D721Med (cell line): ENCODE measurements around the gene GFER.

ENCODE experiments used
- DNase-seq: peaks from one replicate; pipeline ENCODE4 v3.0.0; 2011; ENCODE audit warnings: low spot score; ENCODE audit not compliant: insufficient read length
- FAIRE-seq: peaks from 2 replicates; lab custom pipeline; 2011; peaks lifted over from hg19 to GRCh38; lab: Jason Lieb, UNC
- CTCF ChIP-seq: IDR thresholded peaks from 2 replicates; pipeline ENCODE4 v1.5.1; 2012; ENCODE audit warnings: mild to moderate bottlenecking, control low read depth; ENCODE audit not compliant: insufficient read depth; ENCODE audit errors: missing control alignments

The GFER gene

GRCh38 chr16:1964506-1965395 is 19.2 kb upstream of the GFER start, which contains the start of gene RPS2:
RPS2 (minus strand) TSS chr16:1964826; CDS start chr16:1964625, 201 bp downstream.
- TF ChIP-seq CTCF = no peak
- FAIRE-seq (no peak), DNase-seq (peak; percentile 100)

- FAIRE-seq (no peak), DNase-seq (no peak)
- no peak for TF ChIP-seq CTCF
These were observed 18.5 kb upstream of the GFER start for GRCh38 chr16:1965396-1966001.

- FAIRE-seq (no peak), DNase-seq (no peak)
- TF ChIP-seq CTCF = no peak
These were observed 17.5 kb upstream of the GFER start, which contains the start of gene RNF151 for GRCh38 chr16:1966460-1966859. RNF151 (plus strand) TSS chr16:1966856; CDS start chr16:1966882, 26 bp downstream.

GRCh38 chr16:1968146-1968953 is 15.6 kb upstream of the GFER start:
- no peak for FAIRE-seq
- no peak for TF ChIP-seq CTCF
- no peak for DNase-seq

- peak; percentile 99 for DNase-seq
- no peak for FAIRE-seq
- TF ChIP-seq CTCF = no peak
These were observed 12.1 kb upstream of the GFER start, which contains the start of gene TBL3 for GRCh38 chr16:1971796-1972489. TBL3 (plus strand) TSS chr16:1972053; CDS start chr16:1972165, 112 bp downstream.

- DNase-seq (no peak), FAIRE-seq (no peak)
- no peak for TF ChIP-seq CTCF
These were observed 11.5 kb upstream of the GFER start for GRCh38 chr16:1972490-1972877.
